GM12878 (cell line): Measurements from ENCODE around the gene ROR2. TPM values are rescaled to one million over a fixed set of nuclear protein-coding genes. Genes with fewer than 3 reads are reported as not detected.

Source experiments
- ATAC-seq: fragments of 200-7000 bp; cut with Tn5 transposase; 3 replicates; pipeline ENCODE4 v1.9.1; 2020; ENCODE audit warnings: mild to moderate bottlenecking, moderate library complexity
- BruUV-seq: library from RNA; stranded (reverse); fragments of 400-500 nt; replicated peaks from 2 replicates; lab custom pipeline; 2021; lab: Mats Ljungman, UMichigan
- CTCF ChIA-PET: fragments of 300-600 bp; sonication (Branson Sonifier 250); formaldehyde crosslinking; extraction: SDS; loops from one replicate; lab custom pipeline; 2021; ENCODE audit warnings: inconsistent platforms; lab: Yijun Ruan, JAX
- POLR2A ChIA-PET: fragments of 350-600 bp; formaldehyde crosslinking; extraction: SDS; loops from one replicate; lab custom pipeline; 2021; ENCODE audit warnings: inconsistent platforms; lab: Charles Lee
- RAD21 ChIA-PET: fragments of 300-600 bp; sonication (Branson Sonifier 250); formaldehyde crosslinking; loops from one replicate; lab custom pipeline; 2023; ENCODE audit warnings: antibody characterized with exemption; ENCODE audit not compliant: unreplicated experiment; lab: Charles Lee
- SMC1A ChIA-PET: fragments of 300-600 bp; sonication (Branson Sonifier 250); formaldehyde crosslinking; loops from one replicate; lab custom pipeline; 2023; ENCODE audit not compliant: unreplicated experiment, uncharacterized antibody; lab: Charles Lee
- DNase-seq: peaks from one replicate; pipeline ENCODE4 v3.0.0-alpha.2; 2011; ENCODE audit warnings: low read depth, low spot score
- FAIRE-seq: peaks from 3 replicates; lab custom pipeline; 2011; peaks lifted over from hg19 to GRCh38; lab: Jason Lieb, UNC
- H2AFZ ChIP-seq: 2 replicates; pipeline ENCODE4 v1.6.0; 2011; ENCODE audit warnings: low read depth, low read length, control low read depth; ENCODE audit not compliant: control insufficient read depth
- H3K27ac ChIP-seq: 2 replicates; pipeline ENCODE4 v1.5.1; 2011; ENCODE audit warnings: control low read depth; ENCODE audit not compliant: control insufficient read depth, insufficient read depth
- H3K27me3 ChIP-seq, 2 experiments: replicated peaks in 1 of 2; 2 replicates each; pipeline versions ENCODE4 v1.6.0 to v1.6.1; 2011; ENCODE audit warnings: low read length in 1 of 2; ENCODE audit not compliant: control insufficient read depth in 2 of 2, insufficient read depth in 2 of 2
- H3K36me3 ChIP-seq, 2 experiments: 2 replicates each; pipeline ENCODE4 v1.5.1; 2011; ENCODE audit warnings: low read length in 1 of 2; ENCODE audit not compliant: control insufficient read depth in 2 of 2, insufficient read depth in 2 of 2
- H3K4me1 ChIP-seq: 2 replicates; pipeline ENCODE4 v1.6.1; 2011; ENCODE audit warnings: mild to moderate bottlenecking, low read length, moderate library complexity, mixed read lengths; ENCODE audit not compliant: control insufficient read depth, insufficient read depth
- H3K4me2 ChIP-seq: 2 replicates; pipeline ENCODE4 v1.6.0; 2011; ENCODE audit warnings: control low read depth; ENCODE audit not compliant: control insufficient read depth, insufficient read depth
- H3K4me3 ChIP-seq: fragments of 200-600 bp; sonication (generic); 2 replicates; pipeline ENCODE4 v1.5.1; 2016
- H3K79me2 ChIP-seq: 2 replicates; pipeline ENCODE4 v1.6.0; 2011; ENCODE audit warnings: low read length; ENCODE audit not compliant: control insufficient read depth, insufficient read depth
- H3K9ac ChIP-seq: 2 replicates; pipeline ENCODE4 v1.8.0; 2011; ENCODE audit warnings: low read length, control low read depth, mixed read lengths; ENCODE audit not compliant: control insufficient read depth, insufficient read depth
- H3K9me3 ChIP-seq: replicated peaks from 3 replicates; pipeline ENCODE4 v1.5.1; 2011; ENCODE audit warnings: mild to moderate bottlenecking, low read length; ENCODE audit not compliant: control insufficient read depth, insufficient read depth
- H4K20me1 ChIP-seq: 2 replicates; pipeline ENCODE4 v1.6.0; 2011; ENCODE audit not compliant: control insufficient read depth, insufficient read depth
- BCL3 ChIP-seq: IDR thresholded peaks from 2 replicates; pipeline ENCODE4 v1.6.1; 2011; ENCODE audit warnings: borderline replicate concordance, low read depth, mild to moderate bottlenecking, moderate library complexity, low read length; ENCODE audit not compliant: insufficient read depth, poor library complexity, severe bottlenecking
- HDAC2 ChIP-seq: fragments of 200-600 bp; sonication (generic); IDR thresholded peaks from 2 replicates; pipeline ENCODE4 v1.6.1; 2017
- KLF5 ChIP-seq: fragments of 450-650 bp; IDR thresholded peaks from 2 replicates; pipeline ENCODE4 v1.6.1; 2014; ENCODE audit warnings: mild to moderate bottlenecking; ENCODE audit not compliant: partially characterized antibody
- MYC ChIP-seq: IDR thresholded peaks from 2 replicates; pipeline ENCODE4 v1.6.1; 2011; ENCODE audit warnings: mild to moderate bottlenecking, low read length, moderate library complexity, inconsistent platforms; ENCODE audit not compliant: insufficient read depth, insufficient replicate concordance, insufficient read length, severe bottlenecking
- PML ChIP-seq: IDR thresholded peaks from 2 replicates; pipeline ENCODE4 v1.6.1; 2012; ENCODE audit warnings: low read length, inconsistent platforms
- POLR2A ChIP-seq: IDR thresholded peaks from 2 replicates; pipeline ENCODE4 v1.6.1; 2011; ENCODE audit warnings: low read depth, mild to moderate bottlenecking, low read length
- RBBP5 ChIP-seq: fragments of 200-600 bp; sonication (generic); conservative IDR thresholded peaks from 2 replicates; pipeline ENCODE4 v1.6.1; 2016
- SIX5 ChIP-seq: IDR thresholded peaks from 2 replicates; pipeline ENCODE4 v1.6.1; 2011; ENCODE audit warnings: mild to moderate bottlenecking, low read depth, low read length, moderate library complexity; ENCODE audit not compliant: severe bottlenecking
- SMC3 ChIP-seq: IDR thresholded peaks from 2 replicates; pipeline ENCODE4 v1.6.1; 2011; ENCODE audit warnings: low read length, improper control_type of control experiment, borderline replicate concordance
- SREBF2 ChIP-seq: IDR thresholded peaks from 2 replicates; pipeline ENCODE4 v1.6.1; 2012; ENCODE audit warnings: mild to moderate bottlenecking, low read length
- TAF1 ChIP-seq: IDR thresholded peaks from 2 replicates; pipeline ENCODE4 v1.6.1; 2011; ENCODE audit warnings: mild to moderate bottlenecking, low read depth, low read length, borderline replicate concordance
- USF1 ChIP-seq: IDR thresholded peaks from 2 replicates; pipeline ENCODE4 v1.6.1; 2011; ENCODE audit warnings: borderline replicate concordance, low read depth, mild to moderate bottlenecking, moderate library complexity, mixed read lengths, low read length; ENCODE audit not compliant: insufficient read depth; ENCODE audit errors: extremely low read length
- WGBS: methylation state at CpG from one replicate; pipeline ENCODE4 v1.1.6; 2016; ENCODE audit warnings: low lambda C conversion rate; ENCODE audit not compliant: insufficient replicate concordance, insufficient coverage; ENCODE audit errors: missing lambda C conversion rate; 5-methylcytosine and 5-hydroxymethylcytosine counted together
- in situ Hi-C: fragments of 300-500 bp; cut with MboI; formaldehyde crosslinking; loops from 9 replicates; pipeline ENCODE4 v1.14.3; 2018; ENCODE audit warnings: mixed read lengths
- intact Hi-C: fragments of 100-400 bp; cut with micrococcal nuclease; formaldehyde crosslinking; loops from one replicate; pipeline ENCODE4 v1.14.2; 2022; ENCODE audit not compliant: unreplicated experiment
- polyA plus RNA-seq, 11 experiments: library from polyadenylated mRNA; depleted of rRNA in 4 of 11; unstranded in 6 of 11; stranded (reverse) in 5 of 11; fragments of >200 nt; fragmentation: Nextera tagmentation in 4 of 11; fragmentation: Illumina TruSeq in 1 of 11; extraction: Ambion mirVana in 4 of 11; extraction: Trizol in 1 of 11; gene quantifications; 1 replicate in 1 of 11; 2 replicates in 10 of 11; pipeline versions ENCODE4 v1.2.1 to v1.2.3, GENCODE V29; 2011 to 2016; ENCODE audit warnings: inconsistent platforms in 2 of 11, missing spikeins in 2 of 11, low read depth in 1 of 11
- total RNA-seq, 4 experiments: library from RNA; depleted of rRNA in 3 of 4; stranded (reverse); fragments of >200 nt in 3 of 4; fragmentation: Illumina TruSeq in 1 of 4; extraction: Trizol in 1 of 4; gene quantifications; 2 replicates each; pipeline versions ENCODE4 v1.2.1 to v1.2.3, GENCODE V29; 2013 to 2021

The ROR2 gene
- total and polyA plus RNA-seq, 10 of the 15 experiments (the other 5 are each of a cell fraction or from before 2014, with no cell fraction given): 0.03 to 0.05 TPM; not detected in 8

- intact Hi-C loops (no loop called here), in situ Hi-C loops (no loop called here)
- POLR2A ChIA-PET: no interaction called here
- no peak for ATAC-seq
- no peak for TF ChIP-seq SIX5
- no peak for TF ChIP-seq TAF1
- TF ChIP-seq SMC3: no peak
- no peak for TF ChIP-seq PML
- TF ChIP-seq POLR2A: no peak
- TF ChIP-seq KLF5: no peak
- no peak for TF ChIP-seq MYC
- TF ChIP-seq SREBF2: no peak
- no peak for TF ChIP-seq RBBP5
- TF ChIP-seq HDAC2: no peak
- no peak for TF ChIP-seq BCL3
- TF ChIP-seq USF1: no peak
- Histone ChIP-seq H3K27ac (no peak overlapping the region), H3K4me3 (no peak overlapping the region), H3K36me3 (no peaks in the 10 kb centered on the region), H3K9ac (no peak overlapping the region), H3K9me3 (no peaks in the 10 kb centered on the region), H3K4me1 (no peaks in the 10 kb centered on the region), H3K4me2 (peak overlapping the region; percentile 39), H3K27me3 (peaks cover 0 to 2% of the 10 kb centered on the region in 2 experiments; a peak in 2 of 4 replicates), H3K79me2 (no peaks in the 10 kb centered on the region), H2AFZ (peak overlapping the region; percentile 63), H4K20me1 (no peaks in the 10 kb centered on the region)
- no TSS peak for BruUV-seq
- CTCF ChIA-PET: no interaction called here
- 15% methylated on average over 14 of the region's 14 CpGs for WGBS
- RAD21 ChIA-PET: no interaction called here
- SMC1A ChIA-PET: no interaction called here
- no peak for FAIRE-seq
- no peak for DNase-seq
Observed at GRCh38 chr9:91839926-91840465, 110.0 kb downstream of the ROR2 start.
